Prostate gland (tissue), 2 donors: ENCODE measurements around the gene UBR2. TPM values are rescaled to one million over a fixed set of nuclear protein-coding genes. Genes with fewer than 3 reads are reported as not detected.

Experiments used
- DNase-seq: peaks from one replicate; pipeline ENCODE4 v3.0.0-alpha.2; 2019; ENCODE audit warnings: low spot score
- H3K27ac ChIP-seq, 2 donors: fragments of 200-600 bp; sonication (generic); 2 replicates each; pipeline ENCODE4 v1.5.1; 2017 to 2019
- H3K27me3 ChIP-seq: fragments of 200-600 bp; sonication (generic); replicated peaks from 2 replicates; pipeline ENCODE4 v1.5.1; 2019; ENCODE audit not compliant: insufficient read depth
- H3K36me3 ChIP-seq, 2 donors: fragments of 200-600 bp; sonication (generic); 1 replicate in 1 of 2; 2 replicates in 1 of 2; pipeline versions ENCODE4 v1.5.1 to v1.8.1; 2017 to 2019
- H3K4me1 ChIP-seq: fragments of 200-600 bp; sonication (generic); replicated peaks from 2 replicates; pipeline ENCODE4 v1.5.1; 2019
- H3K4me3 ChIP-seq, 2 donors: fragments of 200-600 bp; sonication (generic); 2 replicates each; pipeline ENCODE4 v1.5.1; 2017 to 2019
- H3K9me3 ChIP-seq: fragments of 200-600 bp; sonication (generic); 2 replicates; pipeline ENCODE4 v1.5.1; 2017
- CTCF ChIP-seq, 4 experiments: fragments of 200-600 bp in 2 of 4; fragments of 450-650 bp in 2 of 4; sonication (generic) in 2 of 4; IDR thresholded peaks; 1 replicate in 3 of 4; 2 replicates in 1 of 4; pipeline ENCODE4 v1.5.1; 2016 to 2019; ENCODE audit warnings: antibody characterized with exemption in 4 of 4, mild to moderate bottlenecking in 2 of 4, moderate library complexity in 2 of 4
- POLR2A ChIP-seq: fragments of 450-650 bp; IDR thresholded peaks from one replicate; pipeline ENCODE4 v1.6.1; 2016; ENCODE audit warnings: antibody characterized with exemption, mild to moderate bottlenecking
- POLR2AphosphoS5 ChIP-seq: sonication (generic); formaldehyde crosslinking; IDR thresholded peaks from one replicate; pipeline ENCODE4 v1.6.1; 2017; ENCODE audit warnings: antibody characterized with exemption
- WGBS: methylation state at CpG from one replicate; pipeline ENCODE4 v1.1.5; 2018; 5-methylcytosine and 5-hydroxymethylcytosine counted together
- intact Hi-C: fragments of 100-400 bp; cut with DNase I; formaldehyde crosslinking; loops from one replicate; pipeline ENCODE4 v1.14.2; 2022
- total RNA-seq, 2 donors: library from RNA; depleted of rRNA; stranded (reverse); fragments of >200 nt; gene quantifications; one replicate each; pipeline ENCODE4 v1.1.0, GENCODE V29; 2016

The UBR2 gene
- total RNA-seq, 2 donors from 2014 or later: 24.2 to 25.6 TPM

- H3K36me3 ChIP-seq: peaks cover 4 to 7% of the 10 kb centered on the region in 2 donors
Observed at GRCh38 chr6:42688281-42688680, 124.5 kb downstream of the UBR2 start.

GRCh38 chr6:42689371-42689770 is 125.5 kb downstream of the UBR2 start:
- H3K27me3 ChIP-seq: no peaks in the 10 kb centered on the region
- no peak overlapping the region for H3K27ac ChIP-seq
- intact Hi-C loops: no loop called here
- H3K9me3 ChIP-seq: no peaks in the 10 kb centered on the region
- TF ChIP-seq POLR2A (no peak), POLR2AphosphoS5 (no peak), CTCF (IDR thresholded peaks at IDR 0.05) (no peak)
- DNase-seq: no peak
- WGBS: 91% methylated on average over 7 of the region's 7 CpGs
- H3K36me3 ChIP-seq: peaks cover 4 to 7% of the 10 kb centered on the region in 2 donors
- no peak overlapping the region for H3K4me3 ChIP-seq
- H3K4me1 ChIP-seq: no peaks in the 10 kb centered on the region

More at GRCh38 chr6:42688281-42688680, 124.5 kb downstream of the UBR2 start:
- TF ChIP-seq POLR2AphosphoS5 (no peak), POLR2A (no peak), CTCF (IDR thresholded peaks at IDR 0.05) (no peak)
- Histone ChIP-seq H3K27me3 (no peaks in the 10 kb centered on the region), H3K27ac (no peak overlapping the region), H3K4me1 (no peaks in the 10 kb centered on the region), H3K4me3 (no peak overlapping the region), H3K9me3 (no peaks in the 10 kb centered on the region)
- no peak for DNase-seq
- intact Hi-C loops: no loop called here
- 69% methylated on average over 3 of the region's 3 CpGs for WGBS

- intact Hi-C loops: no loop called here
- TF ChIP-seq POLR2A (no peak), POLR2AphosphoS5 (no peak), CTCF (IDR thresholded peaks at IDR 0.05) (no peak)
- no peaks in the 10 kb centered on the region for H3K4me1 ChIP-seq
- H3K9me3 ChIP-seq: no peaks in the 10 kb centered on the region
- H3K36me3 ChIP-seq: peaks cover 4 to 7% of the 10 kb centered on the region in 2 donors
- no peaks in the 10 kb centered on the region for H3K27me3 ChIP-seq
- no peak overlapping the region for H3K27ac ChIP-seq
- DNase-seq: no peak
- 89% methylated on average over 5 of the region's 5 CpGs for WGBS
- H3K4me3 ChIP-seq: no peak overlapping the region
Observed at GRCh38 chr6:42690151-42690702, 126.4 kb downstream of the UBR2 start.

- DNase-seq: no peak
- Histone ChIP-seq H3K4me1 (no peaks in the 10 kb centered on the region), H3K36me3 (peaks cover 2 to 7% of the 10 kb centered on the region in 2 donors), H3K4me3 (no peak overlapping the region), H3K27ac (no peak overlapping the region), H3K9me3 (no peaks in the 10 kb centered on the region), H3K27me3 (no peaks in the 10 kb centered on the region)
- 76% methylated on average over 2 of the region's 2 CpGs for WGBS
- intact Hi-C loops: no loop called here
- TF ChIP-seq POLR2AphosphoS5 (no peak), CTCF (IDR thresholded peaks at IDR 0.05) (no peak), POLR2A (no peak)
Observed at GRCh38 chr6:42690872-42691271, 127.0 kb downstream of the UBR2 start.

- WGBS: 29% methylated on average over 4 of the region's 4 CpGs
- Histone ChIP-seq H3K4me1 (no peaks in the 10 kb centered on the region), H3K9me3 (no peaks in the 10 kb centered on the region), H3K4me3 (no peak overlapping the region), H3K27me3 (no peaks in the 10 kb centered on the region), H3K36me3 (peaks cover 2 to 7% of the 10 kb centered on the region in 2 donors), H3K27ac (peak overlapping the region; percentile 33 to 38)
- no peak for TF ChIP-seq POLR2A
- TF ChIP-seq POLR2AphosphoS5: peak; percentile 52
- DNase-seq: peak; percentile 61
- intact Hi-C loops: no loop called here
Observed at GRCh38 chr6:42692137-42692911, 128.5 kb downstream of the UBR2 start.
